HL-60 (cell line): Measurements from ENCODE around the gene FKRP.
A peak's percentile ranks its signal among the peaks of the same experiment; 100 is the strongest.

Experiments
- CTCF ChIP-seq: IDR thresholded peaks from one replicate; pipeline ENCODE4 v1.5.1; 2011; ENCODE audit warnings: low read length, control low read depth, inconsistent platforms; ENCODE audit not compliant: insufficient read depth
- GABPA ChIP-seq: IDR thresholded peaks from 2 replicates; pipeline ENCODE4 v1.6.1; 2012; ENCODE audit warnings: low read depth
- POLR2AphosphoS5 ChIP-seq: IDR thresholded peaks from 2 replicates; pipeline ENCODE4 v1.6.1; 2012; ENCODE audit warnings: low read depth
- REST ChIP-seq: IDR thresholded peaks from 2 replicates; pipeline ENCODE4 v1.6.1; 2012; ENCODE audit warnings: low read depth; ENCODE audit not compliant: insufficient replicate concordance
- SPI1 ChIP-seq: IDR thresholded peaks from 2 replicates; pipeline ENCODE4 v1.6.1; 2012; ENCODE audit warnings: low read depth, mild to moderate bottlenecking, borderline replicate concordance

- TF ChIP-seq CTCF (peak; percentile 89), GABPA (no peak), REST (no peak), POLR2AphosphoS5 (no peak), SPI1 (no peak)
Measured at GRCh38 chr19:46728693-46729339, 17.0 kb upstream of the FKRP start.
